Stimulated activated CD8-positive, alpha-beta memory T cell treated with anti-CD3 and anti-CD28 coated beads, Interleukin-7, amount 100 ng/mL, for 48 hours (primary cell): Measurements from ENCODE around the gene PPP1R13B.
"Not testable (repeated sequence)": the region's sequence is repeated elsewhere in the genome, so short reads cannot be mapped to it uniquely, and the experiment has no call there.

Experiments
- DNase-seq, 2 donors: peaks; one replicate each; pipeline ENCODE4 v3.0.0-alpha.2; 2020; ENCODE audit warnings: low read depth in 1 of 2; ENCODE audit errors: extremely low read depth in 1 of 2

Gene PPP1R13B

GRCh38 chr14:103702497-103703432 is 144.6 kb downstream of the PPP1R13B start:
- DNase-seq: no peak

- no peak for DNase-seq
These were observed 145.3 kb downstream of the PPP1R13B start for GRCh38 chr14:103702095-103702494.

GRCh38 chr14:103700753-103701490 is 146.5 kb downstream of the PPP1R13B start:
- no peak for DNase-seq

- DNase-seq: no peak
These were observed 147.2 kb downstream of the PPP1R13B start for GRCh38 chr14:103699901-103700752.

GRCh38 chr14:103699261-103699661 is 148.1 kb downstream of the PPP1R13B start:
- DNase-seq: no peak

- DNase-seq: no peak
These were observed 148.8 kb downstream of the PPP1R13B start for GRCh38 chr14:103698380-103699260.

- DNase-seq: no peak
These were observed 149.6 kb downstream of the PPP1R13B start for GRCh38 chr14:103697603-103698379.

GRCh38 chr14:103697206-103697602 is 150.2 kb downstream of the PPP1R13B start:
- no peak for DNase-seq

GRCh38 chr14:103696466-103697071 is 150.8 kb downstream of the PPP1R13B start:
- DNase-seq: no peak

GRCh38 chr14:103696070-103696402 is 151.3 kb downstream of the PPP1R13B start:
- DNase-seq: no peak

- no peak for DNase-seq
These were observed 151.9 kb downstream of the PPP1R13B start for GRCh38 chr14:103695296-103696069.

GRCh38 chr14:103694572-103695026 is 152.8 kb downstream of the PPP1R13B start:
- no peak for DNase-seq

GRCh38 chr14:103693515-103693914 is 153.9 kb downstream of the PPP1R13B start:
- no peak for DNase-seq

- DNase-seq: no peak
These were observed 154.5 kb downstream of the PPP1R13B start for GRCh38 chr14:103692871-103693270.

- no peak for DNase-seq
These were observed 155.2 kb downstream of the PPP1R13B start for GRCh38 chr14:103692159-103692558.

- DNase-seq: not testable (repeated sequence)
These were observed 155.7 kb downstream of the PPP1R13B start for GRCh38 chr14:103691655-103692054.

- DNase-seq: no peak
These were observed 157.0 kb downstream of the PPP1R13B start for GRCh38 chr14:103690332-103690731.
